SKM-1 treated with dmso at 0.1 percent for 144 hours (cell line): ENCODE data around the gene SEMA4C.

ENCODE experiments used
- DNase-seq: peaks from one replicate; lab custom pipeline; 2025; ENCODE audit not compliant: unreplicated experiment; lab: John Stamatoyannopoulos, UW

SEMA4C gene

DNA sequence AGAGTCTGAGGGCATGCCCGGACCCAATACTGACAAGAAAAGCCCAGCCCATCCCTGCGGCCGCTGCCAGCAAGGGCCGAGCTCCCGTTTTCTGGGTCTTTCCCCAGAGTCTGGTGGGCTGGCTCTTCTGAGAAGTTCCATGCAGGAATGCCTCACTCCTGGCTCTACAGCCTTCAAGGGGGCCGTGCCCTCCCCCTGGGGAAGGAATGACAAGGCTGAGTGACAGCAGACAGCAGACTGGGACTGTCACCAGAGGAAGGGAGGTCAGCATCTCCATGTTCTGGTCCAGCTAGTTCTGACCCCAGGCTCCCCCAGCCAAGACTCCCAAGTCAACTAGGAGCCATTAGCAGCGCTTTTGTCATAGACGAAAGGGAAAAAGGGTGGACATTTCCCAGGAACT, 13.0 kb upstream of the SEMA4C start:
- DNase-seq, result no peak

DNA sequence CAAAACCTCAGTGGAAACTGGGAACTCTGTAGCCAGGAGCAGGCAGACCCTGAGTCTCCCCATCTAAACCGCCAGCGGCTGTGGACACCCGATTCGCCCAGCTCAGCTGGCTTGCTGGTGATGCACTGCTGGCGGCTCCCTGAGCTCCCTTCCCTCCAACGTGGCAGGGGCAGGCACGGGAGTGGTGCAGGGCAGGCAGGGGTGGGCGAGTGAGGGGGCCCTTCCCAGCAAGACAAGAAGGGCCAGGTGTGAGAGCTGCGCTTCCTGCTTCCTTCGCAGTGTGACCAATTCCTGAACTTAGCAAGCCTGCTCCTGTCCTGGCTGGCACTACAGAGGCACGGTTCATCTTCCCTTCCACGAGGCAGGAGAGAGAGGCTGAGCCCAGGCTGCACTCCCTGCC, 12.3 kb upstream of the SEMA4C start:
- no peak for DNase-seq

DNA sequence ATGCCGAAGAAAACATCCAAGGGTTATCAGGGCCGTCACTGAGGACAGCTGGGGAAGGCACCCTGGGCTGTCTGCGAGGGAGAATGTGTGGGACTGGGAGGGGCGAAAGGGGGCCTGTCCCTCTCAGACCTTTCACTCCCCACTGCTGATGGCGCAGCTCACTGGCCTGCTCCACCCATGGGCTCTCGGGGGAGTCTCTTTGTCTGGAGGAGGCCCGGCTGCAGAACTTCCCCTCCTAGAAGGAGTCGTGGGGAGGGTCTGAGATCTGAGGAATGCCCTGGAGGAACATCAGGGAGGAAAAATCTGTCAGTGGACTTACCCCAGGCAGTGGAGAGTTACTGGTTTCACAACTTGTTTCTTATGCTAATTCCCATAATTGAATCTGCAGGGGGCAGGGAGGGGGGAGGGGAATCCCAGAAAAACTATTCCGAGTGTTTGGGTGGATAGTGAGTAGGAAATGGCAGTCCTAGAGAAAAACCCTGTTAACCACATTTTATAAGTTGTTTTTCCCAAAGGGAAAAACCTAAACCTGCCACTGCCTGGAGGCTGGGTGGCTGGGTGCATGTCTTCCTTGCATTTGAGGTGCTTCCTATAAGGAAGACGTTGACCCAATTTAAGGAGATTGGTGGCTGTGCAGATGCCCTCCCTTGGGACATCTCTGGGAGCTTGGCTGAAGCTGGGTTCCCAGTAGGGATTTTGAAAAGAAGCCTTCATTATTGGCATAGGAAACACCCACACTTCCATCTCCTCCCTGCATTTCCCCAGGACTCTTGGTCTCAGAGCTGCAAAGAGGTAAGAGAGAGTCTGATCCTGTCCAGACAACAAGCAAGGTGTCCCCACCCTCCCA, 11.7 kb upstream of the SEMA4C start:
- DNase-seq, result no peak

DNA sequence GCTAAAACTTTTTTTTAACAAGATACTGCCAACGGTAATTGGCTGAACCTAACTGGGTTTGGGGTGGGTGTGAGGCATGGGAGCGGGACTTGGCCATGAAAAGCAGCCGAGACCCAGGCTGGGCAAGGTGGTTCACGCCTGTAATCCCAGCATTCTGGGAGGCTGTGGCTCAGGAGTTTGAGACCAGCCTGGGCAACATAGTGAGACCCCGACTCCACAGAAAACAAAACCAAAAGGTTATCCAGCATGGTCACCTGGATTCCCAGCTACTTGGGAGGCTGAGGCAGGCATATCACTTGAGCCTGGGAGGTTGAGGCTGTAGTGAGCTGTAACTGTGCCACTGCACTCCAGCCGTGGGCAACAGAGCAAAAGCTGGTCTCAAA, 11.0 kb upstream of the SEMA4C start:
- no peak for DNase-seq

DNA sequence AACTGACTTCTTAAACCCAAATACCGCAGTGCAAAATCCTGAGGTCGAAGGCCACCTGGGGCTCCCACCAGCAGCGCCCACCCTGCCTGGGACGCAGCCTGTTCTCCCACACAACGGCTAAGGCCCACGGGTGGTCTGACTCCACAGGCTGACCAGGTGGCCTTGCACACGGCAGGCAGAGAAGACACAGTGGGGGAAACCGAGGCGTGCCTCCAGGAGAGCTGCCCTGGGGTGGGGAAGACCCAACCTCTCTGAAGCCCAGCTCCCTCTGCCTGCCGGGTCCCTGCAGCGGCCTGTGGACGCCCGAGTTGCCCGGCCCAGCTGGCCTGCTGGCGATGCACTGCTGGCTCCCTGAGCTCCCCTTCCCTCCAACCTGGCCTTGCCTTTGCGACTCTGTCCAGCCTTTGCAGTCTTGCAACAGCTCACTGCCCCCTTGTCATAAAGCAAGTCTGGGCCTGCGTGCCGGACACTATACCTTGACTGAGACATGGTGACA, 9.7 kb upstream of the SEMA4C start:
- no peak for DNase-seq

GRCh38 chr2:96878796-96879544, 9.1 kb upstream of the SEMA4C start:
- DNase-seq, result no peak

- no peak for DNase-seq
These were observed 8.3 kb upstream of the SEMA4C start for GRCh38 chr2:96878171-96878570.

- DNase-seq, result no peak
These were observed 7.8 kb upstream of the SEMA4C start for GRCh38 chr2:96877631-96878092.

DNA sequence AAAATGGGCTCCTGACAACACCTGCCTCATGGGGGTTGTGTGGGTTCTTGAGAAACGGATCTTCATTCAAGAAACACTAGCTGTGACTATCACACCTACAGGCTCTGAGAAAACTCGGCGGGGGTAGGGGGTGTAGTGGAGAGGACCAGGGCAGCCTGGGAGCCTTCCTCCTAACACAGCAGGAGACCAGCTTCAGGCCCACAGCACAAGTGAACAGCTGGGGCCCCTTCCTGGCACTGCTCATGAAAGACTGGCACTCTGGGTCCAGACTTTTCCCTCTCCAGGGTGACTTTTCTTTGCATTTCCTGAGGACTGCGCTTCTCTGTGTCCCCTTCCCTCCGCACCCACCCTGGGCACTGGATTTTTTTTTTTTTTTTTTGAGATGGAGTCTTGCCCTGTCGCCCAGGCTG, 7.2 kb upstream of the SEMA4C start:
- no peak for DNase-seq

- DNase-seq, result peak; percentile 44
These were observed 6.6 kb upstream of the SEMA4C start for GRCh38 chr2:96876269-96877041.

DNA sequence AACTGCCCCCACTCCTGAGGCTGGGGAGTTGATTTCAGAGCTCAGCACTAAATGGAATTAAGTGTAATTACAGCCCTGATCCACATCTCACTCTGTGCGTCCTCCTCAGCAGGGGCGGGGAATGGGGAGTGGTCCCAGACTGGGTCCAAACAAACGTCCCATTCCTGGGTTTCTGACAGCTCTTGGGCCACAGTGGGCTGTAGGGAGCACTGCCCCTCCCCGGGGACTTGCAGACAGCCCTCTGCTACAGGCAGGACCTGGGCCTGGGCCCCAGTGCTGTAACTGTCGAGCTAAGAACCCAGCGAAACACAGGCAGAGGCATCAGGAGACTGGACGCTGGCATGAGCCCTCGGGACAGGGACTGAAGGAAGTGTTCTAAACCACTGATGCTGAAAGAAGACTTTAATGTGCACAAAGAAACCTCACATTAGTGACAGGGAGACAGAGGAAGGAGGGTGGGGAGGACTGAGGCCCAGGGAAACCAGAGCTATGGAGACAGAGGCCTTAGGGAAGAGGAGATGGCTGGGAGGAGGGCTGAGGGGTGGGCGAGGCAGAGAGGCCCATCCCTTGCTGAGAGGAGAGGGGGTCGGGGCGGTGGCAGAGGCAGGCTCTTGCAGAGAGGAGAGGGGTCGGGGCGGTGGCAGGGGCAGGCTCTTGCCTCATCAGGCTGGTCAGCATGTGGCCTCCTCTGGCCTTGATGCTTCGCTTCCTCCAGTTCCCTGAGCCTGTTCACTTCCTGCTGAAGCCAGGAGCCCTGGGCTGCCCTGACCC, 5.8 kb upstream of the SEMA4C start:
- no peak for DNase-seq

DNA sequence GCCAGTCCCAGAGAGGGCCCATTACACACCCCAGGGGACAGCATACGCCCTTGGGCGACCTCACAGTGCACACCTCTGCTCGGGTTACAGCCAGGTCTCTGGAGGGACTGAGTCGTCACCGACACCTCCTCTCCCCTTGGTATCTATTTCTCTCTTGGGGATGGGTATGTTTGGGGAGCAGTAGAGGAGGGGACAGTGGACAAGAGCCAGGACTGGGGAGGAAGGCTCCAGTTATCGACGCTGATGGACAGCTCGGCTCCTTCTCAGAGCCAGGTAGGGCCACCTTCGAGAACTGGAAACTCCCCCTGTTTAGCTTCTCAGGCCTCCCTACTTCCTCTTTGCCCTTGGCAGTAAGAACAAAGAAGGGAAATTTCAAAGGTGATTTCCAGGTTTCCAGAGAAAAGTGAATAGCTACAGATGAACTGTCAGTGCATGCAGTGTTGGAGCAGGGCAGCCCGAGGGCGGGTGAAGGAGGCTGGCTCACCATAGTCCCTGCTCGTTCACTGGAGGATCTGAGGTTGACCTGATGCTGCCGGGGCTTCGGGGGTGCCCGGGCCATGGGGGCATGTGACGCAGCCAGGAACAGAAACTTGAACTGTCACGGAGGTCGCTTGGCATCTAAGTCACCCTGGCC, 4.4 kb upstream of the SEMA4C start:
- no peak for DNase-seq

DNA sequence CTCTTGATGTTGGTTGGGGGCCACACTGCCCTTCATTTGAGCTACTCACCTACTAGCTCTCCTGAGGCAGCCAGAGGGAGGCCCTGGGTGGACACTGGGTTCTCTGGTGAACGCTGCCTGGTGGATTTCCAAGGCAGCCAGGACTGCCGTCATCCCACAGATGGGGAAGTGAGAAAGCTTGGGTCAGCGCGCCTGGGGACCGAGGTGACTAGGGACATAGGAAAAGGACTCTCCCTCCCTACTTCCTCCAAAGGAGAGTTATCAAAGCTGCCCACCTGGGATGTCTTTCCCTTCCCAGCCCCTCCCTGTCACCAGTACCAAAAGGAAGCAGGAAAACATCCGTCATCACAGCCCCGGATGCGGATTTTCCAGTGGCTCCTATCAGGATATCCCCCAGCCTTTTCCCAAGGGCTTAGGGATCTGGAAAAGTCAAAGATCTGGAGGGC, 3.8 kb upstream of the SEMA4C start:
- DNase-seq, result no peak

- DNase-seq, result no peak
These were observed 2.9 kb upstream of the SEMA4C start for GRCh38 chr2:96872591-96873349.

DNA sequence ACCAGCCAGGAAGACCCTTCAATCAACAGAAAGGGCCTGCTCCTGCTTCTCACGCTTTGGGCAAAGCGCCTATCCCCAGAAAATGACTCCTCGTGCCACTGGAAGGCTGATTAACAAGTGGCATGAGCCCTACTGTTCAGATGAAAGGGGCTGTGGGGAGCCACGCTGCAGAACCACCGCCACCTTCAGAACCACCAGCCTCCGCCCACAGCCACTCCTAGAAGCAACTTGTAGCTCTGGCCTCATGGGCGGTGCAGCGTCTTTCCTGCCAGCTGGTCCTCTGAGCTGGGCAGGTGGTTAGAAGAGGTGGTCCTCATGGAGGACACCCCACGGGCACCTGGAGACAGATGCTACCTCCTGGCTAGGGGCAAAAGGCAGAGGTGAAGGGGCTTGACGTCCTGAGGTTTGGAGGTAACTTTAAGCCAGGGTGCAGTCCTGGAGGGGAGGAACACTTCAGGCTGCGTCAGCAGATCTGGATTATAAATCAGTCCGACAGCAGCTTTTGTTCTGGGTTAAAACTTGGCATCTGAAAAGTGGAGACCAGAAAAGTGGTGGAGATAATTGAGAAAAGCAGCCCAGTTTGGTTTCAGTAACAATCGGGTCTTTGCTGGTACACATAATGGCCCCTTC, 861 bp upstream of the SEMA4C start:
- no peak for DNase-seq

GRCh38 chr2:96869281-96869821, 529 bp downstream of the SEMA4C start:
- DNase-seq, result no peak

DNA sequence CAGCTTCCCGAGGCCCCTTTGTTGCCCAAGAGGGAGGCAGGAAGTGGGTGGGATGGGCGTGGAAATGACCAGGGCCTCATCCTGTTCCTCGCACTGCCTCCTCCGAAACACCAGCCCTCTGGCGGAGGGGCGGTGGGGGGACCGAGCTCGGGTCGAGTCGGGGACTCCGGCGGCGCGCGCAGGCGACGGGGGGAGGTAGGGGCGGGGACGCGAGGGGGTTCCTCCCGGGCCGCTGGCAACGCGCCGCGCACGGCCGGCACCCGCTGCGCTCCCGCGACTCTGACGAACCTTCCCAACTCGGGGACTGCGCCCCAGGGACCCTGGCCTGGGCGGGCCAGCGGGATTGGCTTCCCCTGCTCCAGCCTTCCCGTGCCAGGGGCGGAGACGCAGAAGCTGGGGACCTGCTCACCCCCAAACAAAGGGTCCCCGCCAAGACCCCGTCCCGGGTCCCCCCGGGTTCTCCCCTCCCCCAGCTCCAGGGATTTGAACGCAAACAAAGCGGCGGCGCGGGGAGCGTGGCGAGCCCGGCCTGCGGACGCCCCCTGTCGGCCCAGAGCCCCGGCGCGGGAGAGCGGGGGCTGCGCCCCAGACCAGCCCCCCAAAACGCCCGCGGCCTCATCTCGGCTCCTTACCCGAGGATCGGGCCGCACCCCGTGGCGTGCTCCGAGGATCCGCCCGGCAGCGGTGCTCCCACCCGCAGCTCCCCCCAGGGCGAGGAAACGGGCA, 1.2 kb downstream of the SEMA4C start:
- DNase-seq, result peak; percentile 89
